Ovary (tissue), 9 donors: ENCODE measurements around the gene DRAXIN. TPM values are rescaled to one million over a fixed set of nuclear protein-coding genes. Genes with fewer than 3 reads are reported as not detected.

ENCODE experiments used
- DNase-seq, 5 donors: peaks; one replicate each; pipeline ENCODE4 v3.0.0-alpha.2; 2019 to 2020
- H3K27ac ChIP-seq, 2 donors: fragments of 200-600 bp; one replicate each; pipeline versions ENCODE4 v1.5.1 to v1.8.0; 2019 to 2022
- H3K27me3 ChIP-seq: fragments of 200-600 bp; one replicate; pipeline ENCODE4 v1.8.0; 2022
- H3K36me3 ChIP-seq: fragments of 200-600 bp; sonication (generic); one replicate; pipeline ENCODE4 v1.5.1; 2019
- H3K4me1 ChIP-seq: one replicate; pipeline ENCODE4 v1.8.1; 2013; ENCODE audit warnings: mild to moderate bottlenecking, moderate library complexity; ENCODE audit not compliant: insufficient read depth
- H3K4me3 ChIP-seq: fragments of 200-600 bp; sonication (generic); one replicate; pipeline ENCODE4 v1.5.1; 2017
- H3K9me3 ChIP-seq, 2 donors: fragments of 200-600 bp in 1 of 2; sonication (generic) in 1 of 2; one replicate each; pipeline versions ENCODE4 v1.5.1 to v1.8.1; 2013 to 2019; ENCODE audit warnings: mild to moderate bottlenecking in 1 of 2, moderate library complexity in 1 of 2
- EP300 ChIP-seq: sonication (generic); formaldehyde crosslinking; IDR thresholded peaks from one replicate; pipeline ENCODE4 v1.6.1; 2017; ENCODE audit warnings: antibody characterized with exemption
- POLR2A ChIP-seq: fragments of 450-650 bp; IDR thresholded peaks from one replicate; pipeline ENCODE4 v1.6.1; 2017; ENCODE audit warnings: antibody characterized with exemption, mild to moderate bottlenecking, moderate library complexity
- WGBS, 3 donors: extraction: QIAGEN DNeasy Blood & Tissue Kit in 1 of 3; methylation state at CpG; one replicate each; pipeline versions ENCODE4 v1.1.5 to v1.1.7; 2013 to 2017; 5-methylcytosine and 5-hydroxymethylcytosine counted together
- intact Hi-C, 4 donors: fragments of 100-400 bp; cut with DNase I; formaldehyde crosslinking; loops; one replicate each; pipeline versions ENCODE4 v1.11.0 to v1.15.1; 2022 to 2023
- polyA plus RNA-seq, 2 donors: library from polyadenylated mRNA; stranded (reverse); fragments of 200-250 nt in 1 of 2; fragments of 350-450 nt in 1 of 2; fragmentation: Illumina TruSeq in 1 of 2; extraction: RNeasy Lipid Tissue Mini Kit (QIAGEN cat#74804) in 1 of 2; gene quantifications; one replicate each; pipeline ENCODE4 v1.2.3, GENCODE V29; 2013 to 2014
- total RNA-seq, 7 donors: library from RNA; depleted of rRNA in 2 of 7; stranded (reverse); fragments of >200 nt in 2 of 7; fragmentation: NEBNext Ultra II Directional in 3 of 7; extraction: Animal tissue kit (Norgen Biotek cat#: 25700) in 3 of 7; gene quantifications; one replicate each; pipeline versions ENCODE4 v1.1.0 to v1.2.4, GENCODE V29; 2016 to 2023
- TF ChIP-seq, protein P1 (sequence below), 3 donors: fragments of 450-650 bp in 2 of 3; fragments of 200-600 bp in 1 of 3; IDR thresholded peaks; one replicate each; pipeline versions ENCODE4 v1.5.1 to v1.8.0; 2016 to 2022; ENCODE audit warnings: antibody characterized with exemption in 3 of 3, mild to moderate bottlenecking in 1 of 3
- donor health status: DM: no; HTN: no; CAD: no; lungs with moderate emphysema.
- donor health status: DM: no; HTN: no; CAD: no.
- donor health status: Bipolar disorder and iron deficiency.
- donor health status: DM: yes; HTN: yes; CAD: no.
- donor health status: DM: no; HTN: no; CAD: no.
- donor health status: DM: yes; HTN: yes; CAD: no.

Gene DRAXIN
- total and polyA plus RNA-seq, 9 donors = under 0.01 to 0.33 (median 0.05) TPM; not detected in 2

DNA sequence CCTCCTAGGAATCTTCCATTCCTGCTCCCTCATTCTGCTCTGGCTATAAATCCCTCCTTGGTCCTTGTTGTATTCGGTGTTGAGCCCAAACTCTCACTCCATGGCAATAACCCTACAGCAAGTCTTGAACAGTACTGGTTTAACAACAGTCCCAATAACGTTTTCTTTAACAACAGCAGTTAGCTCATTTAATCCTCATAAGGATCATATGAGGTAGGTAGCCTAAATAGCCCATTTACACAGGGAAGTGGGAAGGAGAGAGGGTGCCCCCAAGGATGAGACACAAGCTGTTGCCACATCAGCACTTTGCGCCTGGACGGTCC is 44.0 kb downstream of the DRAXIN start:
- intact Hi-C loops = loop anchor here in 2 of 4 donors (5.0 to 10.0 kb wide), 2 partner anchors 52 to 59 kb away; no protein-coding TSS in a partner anchor
- H3K4me3 ChIP-seq = peak overlapping the region; percentile 69
- H3K27me3 ChIP-seq = no peaks in the 10 kb centered on the region
- WGBS, 3 donors = 30 to 37% (median 34%) methylated on average over 4 of the region's 4 CpGs
- DNase-seq = no peak
- no peaks in the 10 kb centered on the region for H3K36me3 ChIP-seq
- peaks cover 12% of the 10 kb centered on the region for H3K4me1 ChIP-seq
- H3K27ac ChIP-seq = peak overlapping the region; percentile 61 to 86
- no peaks in the 10 kb centered on the region for H3K9me3 ChIP-seq
- TF ChIP-seq, protein P1, sequence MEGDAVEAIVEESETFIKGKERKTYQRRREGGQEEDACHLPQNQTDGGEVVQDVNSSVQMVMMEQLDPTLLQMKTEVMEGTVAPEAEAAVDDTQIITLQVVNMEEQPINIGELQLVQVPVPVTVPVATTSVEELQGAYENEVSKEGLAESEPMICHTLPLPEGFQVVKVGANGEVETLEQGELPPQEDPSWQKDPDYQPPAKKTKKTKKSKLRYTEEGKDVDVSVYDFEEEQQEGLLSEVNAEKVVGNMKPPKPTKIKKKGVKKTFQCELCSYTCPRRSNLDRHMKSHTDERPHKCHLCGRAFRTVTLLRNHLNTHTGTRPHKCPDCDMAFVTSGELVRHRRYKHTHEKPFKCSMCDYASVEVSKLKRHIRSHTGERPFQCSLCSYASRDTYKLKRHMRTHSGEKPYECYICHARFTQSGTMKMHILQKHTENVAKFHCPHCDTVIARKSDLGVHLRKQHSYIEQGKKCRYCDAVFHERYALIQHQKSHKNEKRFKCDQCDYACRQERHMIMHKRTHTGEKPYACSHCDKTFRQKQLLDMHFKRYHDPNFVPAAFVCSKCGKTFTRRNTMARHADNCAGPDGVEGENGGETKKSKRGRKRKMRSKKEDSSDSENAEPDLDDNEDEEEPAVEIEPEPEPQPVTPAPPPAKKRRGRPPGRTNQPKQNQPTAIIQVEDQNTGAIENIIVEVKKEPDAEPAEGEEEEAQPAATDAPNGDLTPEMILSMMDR (IDR thresholded peaks at IDR 0.05) = no peak
- TF ChIP-seq EP300 (no peak), POLR2A (no peak)

DNA sequence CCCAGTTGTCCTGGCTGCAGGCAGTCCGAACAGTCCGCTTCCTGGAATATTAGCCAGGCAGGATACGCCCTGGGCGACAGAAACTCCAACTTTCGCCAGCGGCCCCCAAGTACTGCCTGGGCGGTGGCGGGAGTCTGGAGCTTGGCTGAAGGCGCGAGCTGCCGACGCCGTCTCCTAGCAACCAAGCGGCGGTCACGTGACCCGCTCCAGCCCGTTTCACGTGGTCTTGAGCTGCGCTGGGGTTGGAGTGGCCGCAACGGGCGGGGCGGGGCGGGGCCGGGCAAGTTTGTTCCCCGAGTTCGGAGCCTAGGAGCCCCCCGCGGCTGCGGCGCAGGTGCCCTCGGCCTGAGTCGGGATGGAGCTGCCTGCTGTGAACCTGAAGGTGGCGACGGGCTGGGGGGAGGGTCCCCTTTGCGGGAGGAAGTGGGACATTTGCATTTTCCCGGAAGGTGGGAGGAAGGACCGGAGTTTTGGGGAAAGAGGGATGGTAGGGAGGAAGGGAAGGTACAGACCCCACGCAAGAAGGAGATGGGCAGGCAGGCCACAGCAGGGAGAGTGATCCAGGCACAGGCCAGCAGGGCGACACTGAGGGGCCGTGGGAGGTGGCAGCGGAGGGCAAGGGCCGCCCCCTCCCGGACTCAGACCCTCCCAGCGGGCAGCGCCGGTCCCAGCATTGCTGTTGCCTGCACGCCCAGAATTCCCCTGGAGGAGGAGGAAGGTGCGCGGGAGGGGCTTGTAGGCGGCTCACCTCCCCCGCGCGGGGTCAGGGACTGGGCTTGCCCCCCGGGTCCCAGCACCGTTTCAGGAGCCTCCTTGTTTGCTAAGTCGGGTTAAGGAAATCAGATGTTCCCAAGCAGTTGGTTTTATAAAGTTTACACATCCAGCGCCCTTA is 44.6 kb downstream of the DRAXIN start, which contains the start of gene AGTRAP:
Gene AGTRAP, plus strand, starts transcription at position 283 of the 892 bp plus-strand sequence. Its CDS starts 73 bp downstream, at position 356.
- H3K27me3 ChIP-seq = no peaks in the 10 kb centered on the region
- TF ChIP-seq, protein P1 (IDR thresholded peaks at IDR 0.05) = peak in 2 of 3 donors; percentile 15 to 34
- TF ChIP-seq EP300 (no peak), POLR2A (peak; percentile 59)
- intact Hi-C loops = loop anchor here in 2 of 4 donors (5.0 to 10.0 kb wide), 2 partner anchors 51 to 59 kb away; no protein-coding TSS in a partner anchor

DNA sequence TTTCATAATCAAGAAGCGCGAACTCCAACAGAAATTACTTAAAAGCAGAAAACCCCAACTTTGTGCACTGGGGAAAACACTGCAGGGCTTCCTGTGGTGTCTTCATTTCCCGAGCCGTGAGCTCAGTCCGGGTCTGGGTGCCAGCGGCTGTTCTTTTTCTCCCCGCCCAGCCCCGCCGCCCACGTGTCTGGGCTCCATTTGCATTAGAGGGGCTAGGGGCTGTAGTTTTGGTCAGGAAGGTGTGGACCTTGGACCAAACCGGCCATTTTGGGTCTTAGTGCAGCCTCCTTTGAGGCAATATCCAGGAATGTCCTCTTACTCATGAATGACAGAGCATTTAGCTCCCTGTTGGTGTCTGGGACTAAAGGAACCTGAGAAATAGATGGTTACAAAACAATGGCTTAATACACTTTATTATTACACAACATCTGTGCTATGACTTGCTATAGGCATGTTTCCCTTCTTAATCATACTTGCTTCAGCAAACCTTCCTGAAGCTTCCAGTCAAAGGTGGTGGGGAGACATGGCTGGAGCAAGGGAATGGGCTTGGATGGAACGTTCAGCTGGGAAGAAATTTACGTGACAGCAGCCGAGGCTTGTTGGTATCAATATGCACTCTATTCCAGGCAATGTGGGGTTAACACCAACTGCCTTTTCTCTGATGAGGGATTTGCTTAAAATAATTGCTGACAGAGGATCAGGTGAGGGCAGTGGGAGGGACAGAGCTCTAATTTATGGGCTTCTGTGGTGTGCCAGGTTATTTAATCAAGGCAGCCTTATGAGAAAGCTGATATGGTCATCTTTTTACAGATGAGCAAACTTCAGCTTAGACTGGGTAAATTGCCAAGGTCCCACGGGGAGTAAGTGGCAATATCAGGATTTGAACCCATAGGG is 45.5 kb downstream of the DRAXIN start:
- intact Hi-C loops = loop anchor here in 2 of 4 donors (5.0 to 10.0 kb wide), 2 partner anchors 50 to 58 kb away; no protein-coding TSS in a partner anchor
- H3K27me3 ChIP-seq = no peaks in the 10 kb centered on the region
- peaks cover 11% of the 10 kb centered on the region for H3K4me1 ChIP-seq
- peak overlapping the region; percentile 69 for H3K4me3 ChIP-seq
- H3K27ac ChIP-seq = peak overlapping the region; percentile 61 to 86
- WGBS, 3 donors = 11 to 15% (median 14%) methylated on average over 15 of the region's 15 CpGs
- TF ChIP-seq, protein P1 (IDR thresholded peaks at IDR 0.05) = no peak
- peak; percentile 9 for TF ChIP-seq POLR2A
- no peaks in the 10 kb centered on the region for H3K9me3 ChIP-seq
- peak in 4 of 5 donors; percentile 42 to 71 (median 66) for DNase-seq
- H3K36me3 ChIP-seq = no peaks in the 10 kb centered on the region

More for the DNA sequence above, 44.6 kb downstream of the DRAXIN start, which contains the start of gene AGTRAP:
- peak within 1 kb of the TSS; percentile 69 for H3K4me3 ChIP-seq
- 0 to 1% (median 1%) methylated on average over 51 to 59 of the region's 59 CpGs for WGBS, 3 donors
- DNase-seq = peak; percentile 96 to 99 (median 98)
- H3K27ac ChIP-seq = peak within 1 kb of the TSS; percentile 61 to 86
- H3K9me3 ChIP-seq = no peaks in the 10 kb centered on the region
- H3K4me1 ChIP-seq = peaks cover 12% of the 10 kb centered on the region
- H3K36me3 ChIP-seq = no peaks in the 10 kb centered on the region

DNA sequence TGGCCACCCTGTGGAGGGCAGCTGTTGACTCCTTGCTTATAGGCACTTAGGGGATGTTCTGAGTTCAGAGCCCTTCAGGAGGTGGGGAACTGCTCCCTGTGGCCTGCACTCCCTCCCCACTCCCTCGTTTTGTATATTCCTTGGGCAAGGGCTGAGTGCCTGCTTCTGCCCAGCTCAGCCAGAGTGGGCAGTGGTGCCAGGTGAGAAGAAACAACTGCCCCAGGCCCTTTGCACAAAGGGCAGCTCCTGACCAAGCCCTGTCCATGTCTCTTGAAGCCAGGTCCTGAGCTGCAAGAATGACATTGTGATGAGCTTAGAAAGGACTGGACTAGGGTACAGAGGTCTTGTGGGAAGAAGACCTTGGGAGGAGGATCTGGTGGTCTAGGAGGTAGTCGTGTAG is 46.6 kb downstream of the DRAXIN start:
- Histone ChIP-seq H3K27me3 (no peaks in the 10 kb centered on the region), H3K36me3 (no peaks in the 10 kb centered on the region), H3K4me1 (peaks cover 6% of the 10 kb centered on the region), H3K27ac (no peak overlapping the region), H3K4me3 (no peak overlapping the region), H3K9me3 (no peaks in the 10 kb centered on the region)
- intact Hi-C loops = loop anchor here in 2 of 4 donors (5.0 to 10.0 kb wide), 2 partner anchors 49 to 57 kb away; no protein-coding TSS in a partner anchor
- TF ChIP-seq, protein P1 (IDR thresholded peaks at IDR 0.05) = no peak
- TF ChIP-seq EP300 = no peak
- no peak for TF ChIP-seq POLR2A
- DNase-seq = no peak
- 57 to 70% (median 69%) methylated on average over 2 of the region's 2 CpGs for WGBS, 3 donors
